Fibroblast of peridontal ligament (primary cell): ENCODE data around the gene EEF1AKMT2.

Experiments
- DNase-seq: peaks from one replicate; pipeline ENCODE4 v3.0.0-alpha.2; 2010; ENCODE audit errors: extremely low read depth

EEF1AKMT2 gene

DNA sequence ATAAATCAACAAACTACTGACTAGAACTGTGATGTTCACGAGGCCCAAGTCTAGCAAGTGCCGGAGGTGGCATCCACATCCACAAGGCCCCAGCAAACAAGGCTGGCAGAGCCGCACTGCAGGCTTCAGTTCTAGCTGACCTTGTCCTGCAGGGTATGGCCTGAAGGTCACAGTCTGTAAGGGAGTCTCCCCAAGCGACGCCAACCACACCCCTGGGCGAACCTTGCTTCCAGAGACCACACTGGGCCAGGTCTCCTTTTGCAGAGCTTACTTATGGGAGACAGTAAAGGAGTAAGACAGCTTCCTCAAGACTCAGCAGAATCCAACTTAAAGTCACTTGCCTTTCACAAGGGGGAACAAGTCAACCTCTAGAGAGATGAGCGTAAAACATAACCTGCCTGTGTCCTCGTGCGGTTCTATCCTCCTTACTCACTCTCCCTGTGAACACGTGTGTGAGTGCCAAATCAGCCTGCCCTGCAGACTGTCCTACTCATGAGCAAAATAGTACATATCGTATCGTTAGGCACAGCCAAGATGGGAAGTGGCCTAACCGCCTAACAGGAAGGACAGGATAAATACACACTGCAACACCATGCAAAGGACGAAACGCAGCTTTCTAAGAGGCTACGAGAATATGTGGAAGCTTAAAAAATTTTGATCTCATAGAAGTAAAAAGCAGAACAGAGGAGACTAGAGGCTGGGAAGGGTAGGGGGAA lies 70.2 kb downstream of the EEF1AKMT2 start:
- no peak for DNase-seq

DNA sequence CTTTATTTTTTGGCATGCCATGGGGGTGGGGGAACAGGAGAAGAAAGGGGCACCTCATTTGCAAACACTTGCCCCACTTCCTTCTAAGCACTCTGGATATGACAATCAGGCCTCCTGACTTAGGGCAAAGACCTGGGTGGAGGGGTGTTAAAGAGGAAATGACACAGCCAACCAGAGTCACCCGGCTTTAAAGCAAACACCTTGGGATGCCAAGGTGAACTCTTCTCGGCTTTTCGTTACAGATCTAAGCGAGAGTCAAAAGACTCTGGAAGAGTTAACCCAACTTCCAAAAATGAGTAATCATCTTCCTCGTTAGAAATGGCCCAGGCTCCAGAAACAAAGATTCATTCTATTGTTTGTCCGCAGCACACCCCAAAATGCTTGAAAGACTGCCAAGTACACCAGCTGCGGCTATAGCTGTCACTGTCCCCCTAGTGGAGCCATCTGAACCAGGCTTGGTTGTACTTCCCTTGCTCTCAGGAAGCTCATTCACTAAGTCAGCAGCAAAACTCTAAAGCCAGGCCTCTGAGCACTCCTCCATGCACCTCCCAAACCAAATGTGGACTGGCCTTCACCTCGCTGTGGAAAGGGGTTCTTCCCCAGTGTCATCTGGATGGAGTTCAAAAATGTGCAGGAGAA lies 72.4 kb downstream of the EEF1AKMT2 start:
- DNase-seq = peak; percentile 52

DNA sequence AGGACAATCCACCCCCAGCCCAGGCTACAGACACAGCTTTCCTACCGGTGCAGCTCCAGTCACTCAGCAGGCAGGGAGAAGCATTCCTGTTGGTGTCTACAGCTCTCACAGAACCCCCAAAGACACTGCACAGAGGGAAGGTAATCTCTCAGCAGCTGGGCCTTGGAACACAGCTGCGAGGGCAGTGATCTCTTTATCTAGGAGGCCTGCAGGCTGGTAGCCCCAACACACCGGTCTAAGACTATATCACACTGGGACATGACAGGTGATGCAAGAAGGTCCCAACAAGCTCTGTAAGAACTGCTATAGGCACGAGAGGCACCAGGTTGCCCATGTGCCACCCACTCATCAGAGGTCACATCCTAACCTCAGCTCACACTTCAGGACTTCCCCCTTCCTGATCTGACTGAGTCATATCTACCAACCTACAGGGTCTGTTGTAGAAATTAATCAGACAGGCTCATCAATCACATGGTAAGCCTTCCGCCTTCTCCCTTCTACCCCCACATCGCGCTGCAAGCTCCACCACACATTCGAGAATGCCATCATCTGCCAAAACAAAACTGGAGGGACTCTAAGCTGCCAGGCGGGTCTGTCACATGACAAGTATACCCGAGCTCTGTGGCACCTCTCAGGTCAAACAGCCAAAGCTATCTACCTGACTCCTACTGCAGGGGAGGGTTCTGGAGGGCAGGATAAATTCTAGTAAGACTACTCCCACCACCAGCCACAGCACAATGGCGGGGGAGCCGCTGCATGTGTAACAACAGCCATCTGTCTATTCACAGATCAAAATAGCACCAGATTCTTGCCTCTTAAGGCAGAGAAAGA lies 73.6 kb downstream of the EEF1AKMT2 start:
- DNase-seq = no peak

DNA sequence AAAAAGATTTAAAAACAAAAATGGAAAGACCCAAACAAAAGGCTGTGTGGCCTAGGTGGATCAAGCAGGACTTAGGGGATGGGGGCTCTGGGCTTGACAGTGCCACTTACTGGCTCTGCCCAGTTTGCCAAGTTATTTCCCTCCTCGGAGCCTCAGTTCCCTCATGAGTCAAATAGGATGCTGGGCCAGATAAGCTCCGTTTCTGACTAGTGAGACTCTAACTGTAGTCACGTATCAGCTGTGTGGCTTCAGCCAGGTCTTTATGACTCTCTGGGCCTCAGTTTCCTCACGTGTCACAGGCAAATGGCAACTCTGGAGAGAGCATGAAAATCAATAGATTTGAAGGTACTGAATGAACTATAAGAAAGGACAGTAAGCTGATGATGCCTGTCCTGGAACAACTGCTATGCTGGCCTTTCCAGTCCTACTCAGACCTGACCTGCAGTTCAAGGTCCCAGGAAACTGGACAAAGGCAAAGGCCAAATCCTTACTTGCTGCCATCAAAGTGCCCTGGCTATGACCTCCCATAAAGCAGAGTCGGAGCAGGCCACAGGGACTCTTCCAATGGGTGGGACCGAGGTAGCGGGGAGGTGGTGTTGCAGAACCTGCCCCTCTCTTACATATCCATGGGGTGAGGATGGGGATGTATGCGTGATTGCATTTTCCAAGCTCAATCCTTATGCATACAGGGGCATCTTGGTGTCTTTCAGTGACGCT lies 74.5 kb downstream of the EEF1AKMT2 start:
- DNase-seq = no peak

DNA sequence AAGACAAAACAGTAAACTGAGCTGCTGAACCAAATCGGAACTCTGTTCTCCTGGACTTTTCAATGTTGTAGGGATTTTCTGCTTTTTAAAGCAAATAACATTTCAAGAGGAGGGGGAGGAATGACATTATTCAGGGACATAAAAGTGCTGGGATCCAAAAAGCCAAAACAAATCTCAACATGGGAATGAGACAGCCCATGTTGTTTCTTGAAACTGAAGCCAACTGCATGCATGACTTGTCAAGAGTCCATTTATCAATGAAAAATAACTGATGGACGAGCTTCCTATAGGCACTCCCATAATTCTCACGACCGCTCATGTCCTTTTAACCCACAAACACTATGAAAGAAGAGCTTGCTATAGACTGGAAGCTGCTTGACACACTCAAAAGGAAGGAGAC lies 75.3 kb downstream of the EEF1AKMT2 start:
- DNase-seq = no peak

DNA sequence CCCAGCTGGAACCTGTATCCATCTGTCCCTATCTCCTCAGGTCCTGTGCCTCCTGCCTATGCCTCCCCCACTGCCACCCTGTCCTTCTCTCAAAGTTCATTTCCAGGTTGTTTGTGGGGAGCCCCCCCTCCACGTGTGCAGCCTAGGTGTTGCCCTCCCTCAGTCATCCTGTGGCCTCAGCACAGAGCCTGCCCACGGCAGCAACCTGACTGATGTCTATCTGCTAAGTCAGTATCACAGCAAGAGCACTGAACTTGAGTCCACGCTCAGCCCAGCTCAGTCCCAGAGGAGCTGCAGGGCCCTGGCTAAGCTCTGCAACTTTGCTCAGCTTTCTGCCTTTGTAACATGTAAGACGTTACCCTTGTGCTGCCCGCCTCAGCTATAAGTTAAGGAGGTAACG lies 76.2 kb downstream of the EEF1AKMT2 start:
- no peak for DNase-seq

DNA sequence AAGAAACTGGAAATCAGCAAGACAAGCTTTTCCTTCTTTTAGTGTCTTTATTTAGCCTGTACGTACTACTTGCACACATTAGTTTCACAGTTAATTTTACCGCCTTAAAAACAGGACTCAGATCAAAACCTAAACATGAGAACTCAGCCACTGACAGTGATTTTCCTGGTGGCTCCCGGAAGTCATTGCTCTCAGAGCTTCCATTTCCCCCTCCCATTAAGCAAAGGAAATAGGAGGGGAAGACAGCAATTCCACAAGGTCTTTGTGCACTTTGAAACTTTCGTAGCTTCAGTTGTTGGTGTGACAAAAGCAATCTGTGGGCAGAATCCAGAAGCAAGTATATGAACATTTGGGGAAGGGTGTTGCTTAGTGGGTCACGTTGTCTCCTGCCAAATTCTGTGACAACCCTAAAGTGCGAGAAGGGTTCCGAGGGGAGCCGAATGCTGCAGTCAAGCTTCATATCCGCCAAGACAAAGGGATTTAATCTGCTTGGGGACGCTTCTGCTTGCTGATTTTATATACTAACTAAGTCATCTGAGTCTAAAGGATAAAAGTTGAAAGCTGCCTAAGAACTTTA lies 77.9 kb downstream of the EEF1AKMT2 start:
- no peak for DNase-seq

DNA sequence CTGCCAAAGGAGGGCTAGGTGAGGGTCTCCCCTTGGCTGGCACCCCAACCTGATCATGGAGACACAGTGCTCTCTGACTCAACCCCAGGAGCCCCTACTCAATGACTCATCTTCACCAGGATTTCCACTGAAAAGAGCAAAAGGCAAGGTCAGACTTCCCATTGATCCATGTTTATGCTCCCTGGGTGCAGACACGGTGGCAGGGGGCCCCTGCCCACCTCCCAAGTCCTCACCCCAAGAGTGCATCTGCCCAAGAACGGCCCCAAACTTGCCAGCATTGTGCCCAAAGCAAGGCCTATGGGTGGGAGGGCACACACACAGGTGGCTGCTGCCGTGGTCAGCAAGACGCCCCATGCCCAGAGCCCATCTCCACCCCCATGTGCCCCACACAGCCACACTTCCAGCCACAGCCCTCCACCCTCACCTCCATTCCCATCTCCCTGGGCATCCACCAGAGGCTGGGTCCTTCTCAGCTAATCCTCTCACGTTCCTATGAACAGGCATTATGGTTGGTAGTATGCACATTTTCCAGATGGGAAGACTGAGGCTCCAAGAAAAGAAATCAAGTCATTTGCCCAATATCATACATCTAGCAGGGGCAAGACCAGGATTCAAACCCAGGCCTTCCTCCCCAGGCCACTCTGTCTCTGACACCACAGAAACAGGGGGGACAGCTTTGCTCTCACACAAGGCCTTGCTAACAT lies 78.8 kb downstream of the EEF1AKMT2 start:
- no peak for DNase-seq

DNA sequence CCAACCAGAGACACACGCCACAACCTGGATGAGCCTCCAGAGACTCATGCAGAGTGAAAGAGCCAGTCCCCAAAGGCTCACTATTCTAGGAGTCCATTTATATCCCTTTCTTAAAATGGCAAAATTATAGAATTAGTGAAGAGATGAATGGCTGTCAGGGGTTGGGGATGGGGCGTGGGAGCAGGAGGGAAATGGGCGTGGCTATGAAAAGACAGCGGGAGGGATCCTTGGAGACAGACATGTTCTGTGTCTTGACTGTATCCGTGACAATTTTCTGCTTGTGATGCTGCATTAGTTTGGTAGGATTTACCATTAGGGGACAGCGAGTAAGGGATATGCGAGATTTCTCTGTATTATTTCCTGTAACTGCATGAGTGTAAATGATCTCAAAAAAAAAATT lies 80.5 kb downstream of the EEF1AKMT2 start:
- DNase-seq = no peak

DNA sequence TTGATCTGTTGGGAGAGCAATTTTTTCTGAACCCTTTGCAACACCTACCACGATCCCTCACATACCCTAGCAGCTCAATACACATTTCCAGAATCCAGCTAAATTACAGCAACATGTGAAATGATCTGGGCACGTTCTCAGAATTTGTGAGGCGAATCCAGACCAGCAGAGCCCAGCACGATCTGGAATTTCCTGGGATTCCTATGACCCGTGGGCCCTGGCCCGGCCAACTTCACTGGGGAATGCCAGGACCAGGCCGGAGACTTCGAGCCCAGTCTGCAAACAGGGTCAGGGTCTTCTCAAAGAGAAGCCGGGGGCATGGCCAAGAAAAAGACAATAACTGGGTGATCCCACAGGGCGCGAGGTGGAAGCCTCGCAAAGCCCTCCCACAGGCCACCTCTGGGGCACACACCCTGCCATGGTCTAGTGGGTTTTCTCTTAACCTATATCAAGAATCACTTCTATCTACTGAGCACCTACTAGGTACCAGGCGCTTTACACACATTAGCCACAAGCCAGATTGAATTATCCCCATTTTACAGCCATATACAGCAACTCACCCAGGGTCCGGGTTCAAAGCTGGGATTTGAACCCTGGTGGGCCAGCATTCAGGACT lies 81.3 kb downstream of the EEF1AKMT2 start:
- no peak for DNase-seq

DNA sequence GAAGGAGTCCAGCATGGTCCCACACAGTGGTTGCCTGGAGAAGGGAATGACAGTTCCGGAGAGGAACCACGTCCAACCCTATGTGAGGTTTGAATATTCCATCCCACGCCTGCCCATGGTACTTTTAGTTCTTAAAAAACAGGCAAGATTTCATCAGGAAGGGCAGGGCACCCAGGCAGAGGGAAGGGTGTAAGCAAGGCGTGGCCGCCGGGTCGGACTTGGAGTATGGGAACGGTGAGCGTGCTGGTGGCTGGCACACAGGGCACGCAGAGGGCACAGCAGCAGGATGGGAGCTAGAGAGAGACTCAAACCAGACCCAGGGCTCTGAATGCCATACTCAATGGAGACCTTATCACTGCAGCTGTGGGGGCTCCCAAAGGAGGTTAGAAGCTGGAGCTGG lies 81.8 kb downstream of the EEF1AKMT2 start:
- DNase-seq = no peak

DNA sequence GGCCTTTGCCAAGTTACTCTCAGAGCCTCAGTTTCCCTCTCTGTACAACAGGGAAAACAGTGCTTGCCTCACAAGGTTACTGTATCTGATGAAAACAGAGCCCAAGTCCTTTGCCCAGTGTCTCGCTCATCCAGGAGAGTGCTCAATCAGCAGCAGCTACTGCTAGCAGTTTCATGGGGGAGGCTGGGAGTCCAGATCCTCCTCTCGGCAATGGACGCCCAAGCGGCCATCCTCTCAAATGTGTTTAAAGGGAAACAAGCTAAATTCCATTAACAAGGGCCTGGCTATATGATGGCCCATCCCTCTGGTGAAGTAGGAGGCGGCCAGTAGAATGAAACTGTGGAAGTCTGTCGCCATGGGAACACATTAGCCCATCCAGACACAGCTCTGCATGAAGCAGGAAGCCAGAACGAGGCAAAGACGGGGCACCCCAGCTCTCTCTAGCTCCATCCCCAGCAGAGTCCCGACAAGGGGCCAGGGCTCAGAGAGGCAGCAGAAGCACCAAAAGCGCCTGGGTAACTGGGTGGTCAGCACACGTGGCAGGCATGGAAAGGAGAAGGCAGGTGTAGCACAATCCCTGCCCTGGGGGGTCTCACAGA lies 82.7 kb downstream of the EEF1AKMT2 start:
- no peak for DNase-seq

DNA sequence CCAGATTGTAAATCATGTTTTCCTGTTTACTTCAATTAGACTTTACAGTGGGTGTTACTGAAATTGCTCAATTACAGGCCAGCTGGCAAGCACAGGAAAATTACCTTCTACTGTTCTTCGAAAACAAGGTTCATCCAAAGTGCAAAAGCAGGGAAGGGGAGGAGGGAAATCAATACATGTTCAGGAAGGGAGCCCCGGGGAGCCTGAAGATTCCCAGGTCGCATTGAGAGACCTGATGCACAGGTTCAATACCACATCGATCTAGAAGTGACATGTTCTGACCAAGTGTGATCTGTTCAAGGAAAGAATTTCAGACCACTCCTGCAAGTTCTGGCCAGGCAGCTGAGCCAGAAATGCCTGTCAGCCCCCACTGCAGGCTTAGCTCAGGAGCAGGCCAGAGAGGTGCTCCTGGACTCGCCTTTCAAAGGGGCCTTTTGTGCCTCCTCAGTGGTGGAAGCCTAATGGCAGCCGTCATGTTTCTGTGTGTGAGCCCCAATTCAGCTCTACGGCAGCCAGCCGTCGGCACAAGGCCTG lies 83.4 kb downstream of the EEF1AKMT2 start:
- no peak for DNase-seq
